ENCODE measurements around the gene ELOF1.
A peak's percentile ranks its signal among the peaks of the same experiment; 100 is the strongest.
"Not testable (repeated sequence)": the region's sequence is repeated elsewhere in the genome, so short reads cannot be mapped to it uniquely, and the experiment has no call there.

Gene ELOF1

DNA sequence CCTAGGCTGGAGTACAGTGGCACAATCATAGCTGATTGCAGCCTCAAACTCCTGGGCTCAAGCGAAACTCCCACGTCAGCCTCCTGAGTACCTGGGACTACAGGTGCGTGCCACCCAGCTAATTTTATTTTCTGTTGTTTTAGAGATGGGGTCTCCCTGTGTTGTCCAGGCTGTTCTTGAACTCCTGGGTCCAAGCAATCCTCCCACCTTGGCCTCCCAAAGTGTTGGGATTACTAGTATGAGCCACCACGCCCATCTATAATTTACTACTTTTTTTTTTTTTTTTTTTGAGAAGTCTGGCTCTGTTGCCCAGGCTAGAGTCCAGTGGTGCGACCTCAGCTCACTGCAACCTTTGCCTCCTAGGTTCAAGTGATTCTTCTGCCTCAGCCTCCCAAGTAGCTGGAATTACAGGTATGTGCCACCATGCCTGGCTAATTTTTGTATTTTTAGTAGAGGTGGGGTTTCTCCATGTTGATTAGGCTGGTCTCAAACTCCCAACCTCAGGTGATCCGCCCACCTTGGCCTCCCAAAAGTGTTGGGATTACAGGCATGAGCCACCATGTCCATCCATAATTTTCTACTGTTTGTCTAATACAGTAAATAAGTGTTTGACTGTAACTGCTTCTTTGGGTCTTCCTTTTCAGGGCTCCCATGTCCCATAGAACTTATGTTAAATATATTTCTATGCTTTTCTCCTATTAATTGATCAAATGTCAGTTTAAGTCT is 5.2 kb upstream of the ELOF1 start:
- H3K4me1 ChIP-seq (ENCODE audit: control insufficient read depth, insufficient read depth, low read length); H3K9ac ChIP-seq (ENCODE audit: low read depth, low read length); H3K4me3 ChIP-seq (ENCODE audit: low read depth, low read length); H3K9me3 ChIP-seq (ENCODE audit: control insufficient read depth, insufficient read depth, low read length); H3K36me3 ChIP-seq (ENCODE audit: control insufficient read depth, insufficient read depth, low read length); H3K27me3 ChIP-seq (ENCODE audit: control insufficient read depth, insufficient read depth, low read length): not testable (repeated sequence)

DNA sequence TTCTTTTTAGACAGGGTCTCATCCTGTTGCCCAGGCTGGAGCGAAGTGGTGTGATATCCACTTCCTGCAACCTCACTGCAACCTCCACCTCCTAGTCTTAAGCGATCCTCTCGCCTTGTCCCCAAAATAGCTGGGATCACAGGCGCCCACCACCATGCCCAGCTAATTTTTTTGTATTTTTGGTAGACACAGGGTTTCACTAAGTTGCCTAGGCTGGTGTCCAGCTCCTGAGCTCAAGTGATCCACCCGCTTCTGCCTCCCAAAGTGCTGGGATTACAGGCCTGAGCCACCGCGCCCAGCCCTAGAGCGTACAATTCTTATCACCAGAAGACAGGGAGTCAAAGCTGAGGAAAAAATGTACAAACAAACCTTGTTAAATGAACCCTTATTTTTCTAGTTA is 4.5 kb upstream of the ELOF1 start:
- Histone ChIP-seq H3K36me3 (ENCODE audit: control insufficient read depth, insufficient read depth, low read length) (no peaks in the 10 kb centered on the region), H3K27me3 (ENCODE audit: control insufficient read depth, insufficient read depth, low read length) (no peaks in the 10 kb centered on the region), H3K9ac (ENCODE audit: low read depth, low read length) (no peak overlapping the region), H3K9me3 (ENCODE audit: control insufficient read depth, insufficient read depth, low read length) (no peaks in the 10 kb centered on the region), H3K4me1 (ENCODE audit: control insufficient read depth, insufficient read depth, low read length) (no peaks in the 10 kb centered on the region), H3K4me3 (ENCODE audit: low read depth, low read length) (no peak overlapping the region)

DNA sequence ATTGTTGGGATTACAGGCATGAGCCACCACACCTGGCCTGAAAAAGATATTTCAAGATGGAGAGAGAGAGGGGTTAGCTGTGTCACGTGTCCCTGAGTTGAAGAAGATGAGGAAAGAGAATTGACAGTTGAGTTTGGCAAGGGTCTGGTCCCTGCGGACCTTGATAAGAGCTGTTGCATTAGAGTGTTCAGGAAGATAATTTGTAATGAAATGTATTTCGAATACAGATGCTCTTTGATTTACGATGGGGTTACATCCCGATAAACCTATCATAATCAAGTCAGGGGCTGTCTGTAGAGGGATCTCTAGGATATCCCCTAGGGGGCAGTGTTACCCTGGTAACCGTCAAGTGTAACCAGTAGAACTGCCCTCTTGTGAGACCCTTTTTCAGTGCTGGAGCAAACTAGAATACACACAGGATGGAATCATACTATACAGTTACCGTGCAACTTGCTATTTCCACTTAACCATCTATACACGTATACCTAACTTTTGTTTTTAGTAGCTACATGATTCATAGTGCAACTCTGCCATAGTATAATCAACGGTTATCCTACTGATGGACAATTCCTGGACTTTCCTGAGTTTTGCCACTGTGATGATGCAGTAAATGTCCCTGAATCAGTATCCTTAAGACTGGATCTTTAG is 1.5 kb upstream of the ELOF1 start:
- no peaks in the 10 kb centered on the region for H3K27me3 ChIP-seq (ENCODE audit: control insufficient read depth, insufficient read depth, low read length)
- H3K4me1 ChIP-seq (ENCODE audit: control insufficient read depth, insufficient read depth, low read length), result no peaks in the 10 kb centered on the region
- H3K9ac ChIP-seq (ENCODE audit: low read depth, low read length), result no peak overlapping the region
- no peaks in the 10 kb centered on the region for H3K9me3 ChIP-seq (ENCODE audit: control insufficient read depth, insufficient read depth, low read length)
- peak overlapping the region; percentile 23 for H3K4me3 ChIP-seq (ENCODE audit: low read depth, low read length)
- H3K36me3 ChIP-seq (ENCODE audit: control insufficient read depth, insufficient read depth, low read length), result no peaks in the 10 kb centered on the region

- peaks cover 23% of the 10 kb centered on the region for H3K36me3 ChIP-seq (ENCODE audit: control insufficient read depth, insufficient read depth, low read length)
- no peak overlapping the region for H3K4me3 ChIP-seq (ENCODE audit: low read depth, low read length)
- H3K4me1 ChIP-seq (ENCODE audit: control insufficient read depth, insufficient read depth, low read length), result no peaks in the 10 kb centered on the region
- H3K9ac ChIP-seq (ENCODE audit: low read depth, low read length), result no peak overlapping the region
- H3K9me3 ChIP-seq (ENCODE audit: control insufficient read depth, insufficient read depth, low read length), result no peaks in the 10 kb centered on the region
- H3K27me3 ChIP-seq (ENCODE audit: control insufficient read depth, insufficient read depth, low read length), result no peaks in the 10 kb centered on the region
Observed at GRCh38 chr19:11556634-11557420, 2.2 kb downstream of the ELOF1 start.

- Histone ChIP-seq H3K4me3 (ENCODE audit: low read depth, low read length) (no peak overlapping the region), H3K27me3 (ENCODE audit: control insufficient read depth, insufficient read depth, low read length) (no peaks in the 10 kb centered on the region), H3K9me3 (ENCODE audit: control insufficient read depth, insufficient read depth, low read length) (no peaks in the 10 kb centered on the region), H3K4me1 (ENCODE audit: control insufficient read depth, insufficient read depth, low read length) (no peaks in the 10 kb centered on the region), H3K36me3 (ENCODE audit: control insufficient read depth, insufficient read depth, low read length) (peaks cover 30% of the 10 kb centered on the region), H3K9ac (ENCODE audit: low read depth, low read length) (no peak overlapping the region)
Observed at GRCh38 chr19:11555246-11555645, 3.8 kb downstream of the ELOF1 start.

DNA sequence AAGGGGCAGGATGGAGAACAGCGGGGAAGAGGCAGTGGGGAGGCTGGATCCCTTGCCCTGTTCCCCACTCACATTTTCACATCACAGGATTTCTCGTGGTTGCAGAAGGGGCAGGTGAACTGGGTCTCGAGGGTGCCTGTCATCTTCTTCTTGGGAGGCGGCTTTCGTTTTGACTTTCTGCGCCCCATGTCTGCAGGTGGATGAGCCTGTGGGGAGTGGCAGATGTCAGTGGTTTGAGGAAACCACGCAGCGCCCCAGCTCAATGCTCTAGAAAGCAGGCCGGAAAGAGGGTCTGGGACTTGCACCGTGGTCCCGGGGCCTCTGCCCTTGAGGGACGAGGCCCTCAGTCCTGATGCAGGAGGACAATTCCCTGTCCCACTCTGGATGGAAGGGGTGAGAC is 4.9 kb downstream of the ELOF1 start:
- Histone ChIP-seq H3K9me3 (ENCODE audit: control insufficient read depth, insufficient read depth, low read length) (no peaks in the 10 kb centered on the region), H3K9ac (ENCODE audit: low read depth, low read length) (no peak overlapping the region), H3K4me1 (ENCODE audit: control insufficient read depth, insufficient read depth, low read length) (no peaks in the 10 kb centered on the region), H3K36me3 (ENCODE audit: control insufficient read depth, insufficient read depth, low read length) (peaks cover 33% of the 10 kb centered on the region), H3K27me3 (ENCODE audit: control insufficient read depth, insufficient read depth, low read length) (no peaks in the 10 kb centered on the region), H3K4me3 (ENCODE audit: low read depth, low read length) (no peak overlapping the region)

GRCh38 chr19:11552666-11553372 is 6.2 kb downstream of the ELOF1 start:
- H3K27me3 ChIP-seq (ENCODE audit: control insufficient read depth, insufficient read depth, low read length), result no peaks in the 10 kb centered on the region
- no peak overlapping the region for H3K4me3 ChIP-seq (ENCODE audit: low read depth, low read length)
- H3K9ac ChIP-seq (ENCODE audit: low read depth, low read length), result no peak overlapping the region
- H3K36me3 ChIP-seq (ENCODE audit: control insufficient read depth, insufficient read depth, low read length), result peaks cover 33% of the 10 kb centered on the region
- H3K9me3 ChIP-seq (ENCODE audit: control insufficient read depth, insufficient read depth, low read length), result no peaks in the 10 kb centered on the region
- no peaks in the 10 kb centered on the region for H3K4me1 ChIP-seq (ENCODE audit: control insufficient read depth, insufficient read depth, low read length)

GRCh38 chr19:11551603-11552235 is 7.3 kb downstream of the ELOF1 start:
- H3K9ac ChIP-seq (ENCODE audit: low read depth, low read length), result no peak overlapping the region
- H3K4me3 ChIP-seq (ENCODE audit: low read depth, low read length), result no peak overlapping the region
- no peaks in the 10 kb centered on the region for H3K27me3 ChIP-seq (ENCODE audit: control insufficient read depth, insufficient read depth, low read length)
- H3K36me3 ChIP-seq (ENCODE audit: control insufficient read depth, insufficient read depth, low read length), result peaks cover 33% of the 10 kb centered on the region
- H3K4me1 ChIP-seq (ENCODE audit: control insufficient read depth, insufficient read depth, low read length), result no peaks in the 10 kb centered on the region
- no peaks in the 10 kb centered on the region for H3K9me3 ChIP-seq (ENCODE audit: control insufficient read depth, insufficient read depth, low read length)

DNA sequence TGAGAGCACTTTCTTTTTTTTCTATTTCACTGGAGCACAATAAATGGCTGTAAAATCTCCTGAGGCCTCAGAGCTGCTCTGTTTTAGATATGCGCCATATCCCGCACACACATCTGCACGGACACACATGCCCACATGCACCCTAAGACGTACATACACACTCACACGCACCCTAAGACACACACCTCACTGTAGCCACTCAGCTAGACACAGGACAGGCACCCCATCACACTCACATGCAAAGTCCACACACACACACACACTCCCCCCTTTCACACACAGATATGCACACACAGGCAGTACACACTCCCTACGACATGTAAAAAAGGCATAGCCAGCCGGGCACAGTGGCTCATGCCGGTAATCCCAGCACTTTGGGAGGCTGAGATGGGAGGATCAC is 8.8 kb downstream of the ELOF1 start:
- peaks cover 33% of the 10 kb centered on the region for H3K36me3 ChIP-seq (ENCODE audit: control insufficient read depth, insufficient read depth, low read length)
- no peak overlapping the region for H3K4me3 ChIP-seq (ENCODE audit: low read depth, low read length)
- H3K9ac ChIP-seq (ENCODE audit: low read depth, low read length), result no peak overlapping the region
- no peaks in the 10 kb centered on the region for H3K9me3 ChIP-seq (ENCODE audit: control insufficient read depth, insufficient read depth, low read length)
- H3K27me3 ChIP-seq (ENCODE audit: control insufficient read depth, insufficient read depth, low read length), result no peaks in the 10 kb centered on the region
- H3K4me1 ChIP-seq (ENCODE audit: control insufficient read depth, insufficient read depth, low read length), result no peaks in the 10 kb centered on the region

- H3K4me1 ChIP-seq (ENCODE audit: control insufficient read depth, insufficient read depth, low read length), result no peaks in the 10 kb centered on the region
- H3K27me3 ChIP-seq (ENCODE audit: control insufficient read depth, insufficient read depth, low read length), result no peaks in the 10 kb centered on the region
- H3K36me3 ChIP-seq (ENCODE audit: control insufficient read depth, insufficient read depth, low read length), result peaks cover 35% of the 10 kb centered on the region
- H3K9ac ChIP-seq (ENCODE audit: low read depth, low read length), result no peak overlapping the region
- H3K9me3 ChIP-seq (ENCODE audit: control insufficient read depth, insufficient read depth, low read length), result no peaks in the 10 kb centered on the region
- no peak overlapping the region for H3K4me3 ChIP-seq (ENCODE audit: low read depth, low read length)
Observed at GRCh38 chr19:11549386-11549953, 9.6 kb downstream of the ELOF1 start.
